Right lung (tissue), 5 donors: ENCODE results near the gene CTU1. TPM values are rescaled to one million over a fixed set of nuclear protein-coding genes. Genes with fewer than 3 reads are reported as not detected.

Experiments
- polyA plus RNA-seq, 5 donors: library from polyadenylated mRNA; unstranded; fragments of 120-200 nt; gene quantifications; one replicate each; pipeline versions ENCODE4 v1.2.1 to v1.2.3, GENCODE V29; 2013; ENCODE audit warnings: inconsistent platforms in 1 of 5, low replicate concordance in 1 of 5; ENCODE audit not compliant: insufficient read length in 5 of 5, insufficient read depth in 1 of 5

CTU1 gene
- polyA plus RNA-seq, 5 donors: 1.7 to 4.4 (median 2.2) TPM

Other genes with a start within 250 kb of the CTU1 start
- gene KLK2, start 235.0 kb downstream of the CTU1 start, polyA plus RNA-seq: under 1 TPM in 3 of 5 donors, not detected in 2; 0.16 to 0.24 (median 0.17) TPM
- gene KLK4, start 197.0 kb downstream of the CTU1 start, polyA plus RNA-seq: not detected
- under 1 TPM; 0.18 to 0.93 (median 0.56) TPM for gene KLK5, start 155.4 kb downstream of the CTU1 start, polyA plus RNA-seq
- gene KLK6, start 138.8 kb downstream of the CTU1 start, polyA plus RNA-seq: under 1 TPM in 4 of 5 donors, not detected in 1; 0.15 to 0.37 (median 0.32) TPM
- gene KLK7, start 124.5 kb downstream of the CTU1 start, polyA plus RNA-seq: under 1 TPM in 3 of 5 donors, not detected in 2; 0.12 to 0.31 (median 0.14) TPM
- under 1 TPM in 1 of 5 donors, not detected in 4; 0.46 TPM for gene KLK8, start 106.8 kb downstream of the CTU1 start, polyA plus RNA-seq
- gene KLK10, start 88.7 kb downstream of the CTU1 start, polyA plus RNA-seq: 1 to 10 TPM in 3 of 5 donors, under 1 TPM in 2; 0.48 to 1.2 (median 1.1) TPM
- 1 to 10 TPM; 2.1 to 5.0 (median 3.6) TPM for gene KLK11, start 81.8 kb downstream of the CTU1 start, polyA plus RNA-seq
- under 1 TPM; 0.39 to 0.76 (median 0.59) TPM for gene KLK12, start 73.4 kb downstream of the CTU1 start, polyA plus RNA-seq
- gene KLK13, start 43.3 kb downstream of the CTU1 start, polyA plus RNA-seq: under 1 TPM; 0.30 to 0.76 (median 0.38) TPM
- gene KLK14, start 25.5 kb downstream of the CTU1 start, polyA plus RNA-seq: under 1 TPM in 4 of 5 donors, not detected in 1; 0.13 to 0.31 (median 0.23) TPM
- 1 to 10 TPM in 2 of 5 donors, under 1 TPM in 3; 0.64 to 1.3 (median 0.84) TPM for gene SIGLEC9, start 16.5 kb upstream of the CTU1 start, polyA plus RNA-seq
- gene SIGLEC7, start 33.9 kb upstream of the CTU1 start, polyA plus RNA-seq: under 1 TPM; 0.54 to 0.82 (median 0.66) TPM
- 1 to 10 TPM; 2.5 to 4.2 (median 3.5) TPM for gene CD33, start 116.7 kb upstream of the CTU1 start, polyA plus RNA-seq
- gene SIGLECL1, start 142.7 kb upstream of the CTU1 start, polyA plus RNA-seq: not detected
- gene IGLON5, start 203.2 kb upstream of the CTU1 start, polyA plus RNA-seq: 1 to 10 TPM in 4 of 5 donors, under 1 TPM in 1; 0.63 to 2.5 (median 2.1) TPM
- 1 to 10 TPM; 3.2 to 5.3 (median 3.8) TPM for gene VSIG10L, start 233.7 kb upstream of the CTU1 start, polyA plus RNA-seq